ENCODE data around the gene TJP2. TPM values are rescaled to one million over a fixed set of nuclear protein-coding genes. Genes with fewer than 3 reads are reported as not detected.
A peak's percentile ranks its signal among the peaks of the same experiment; 100 is the strongest.

Gene TJP2
- total RNA-seq, 2 donors from 2014 or later, result 45.1 to 53.0 TPM

DNA sequence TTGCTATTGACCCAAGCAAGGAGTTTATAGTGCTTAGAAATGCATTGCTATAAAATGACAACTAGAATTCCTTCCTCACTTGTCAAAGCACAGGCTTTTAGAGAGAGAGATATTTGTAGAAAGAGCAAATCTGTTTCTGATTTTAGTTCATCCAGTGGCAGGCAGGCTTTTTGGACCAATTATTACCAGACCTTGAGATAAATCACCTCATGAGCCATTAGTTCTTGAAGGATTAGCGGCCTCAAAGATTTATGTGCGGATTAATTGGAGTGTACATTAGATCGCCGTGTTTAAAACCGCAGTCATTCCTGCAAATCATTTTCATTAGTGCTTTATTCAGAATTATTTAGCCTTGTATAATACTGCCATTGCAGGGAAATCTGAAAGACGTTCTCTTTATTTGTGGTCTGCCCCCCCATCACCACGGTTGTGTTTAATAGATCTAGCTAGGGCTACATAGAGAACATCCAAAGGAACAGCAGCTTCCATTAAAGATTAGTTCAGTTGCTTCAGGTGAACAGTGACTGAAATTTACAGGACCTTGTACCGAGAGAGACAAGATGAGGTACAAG lies 28.8 kb upstream of the TJP2 start:
- Histone ChIP-seq H3K9me3 (ENCODE audit: control insufficient read depth, low read length) (no peaks in the 10 kb centered on the region), H3K4me3 (ENCODE audit: low read length) (no peak overlapping the region), H3K27me3 (ENCODE audit: control insufficient read depth, insufficient read depth, low read length, poor library complexity, severe bottlenecking) (no peaks in the 10 kb centered on the region), H3K4me1 (ENCODE audit: control insufficient read depth, insufficient read depth, low read length) (no peaks in the 10 kb centered on the region), H3K9ac (ENCODE audit: extremely low read depth, low read length, poor library complexity, severe bottlenecking) (no peak overlapping the region), H3K36me3 (ENCODE audit: control insufficient read depth, insufficient read depth, low read length) (no peaks in the 10 kb centered on the region), H3K27ac (ENCODE audit: low read depth, low read length) (no peak overlapping the region)
- Mint-ChIP-seq H3K36me3 (ENCODE audit: low read depth) (no peaks in the 10 kb centered on the region), H3K27me3 (ENCODE audit: insufficient read depth) (no peaks in the 10 kb centered on the region), H3K27ac (no peak overlapping the region), H3K4me3 (no peak overlapping the region), H3K9me3 (no peaks in the 10 kb centered on the region), H3K4me1 (peaks cover 5% of the 10 kb centered on the region)
- TF ChIP-seq, protein P1, sequence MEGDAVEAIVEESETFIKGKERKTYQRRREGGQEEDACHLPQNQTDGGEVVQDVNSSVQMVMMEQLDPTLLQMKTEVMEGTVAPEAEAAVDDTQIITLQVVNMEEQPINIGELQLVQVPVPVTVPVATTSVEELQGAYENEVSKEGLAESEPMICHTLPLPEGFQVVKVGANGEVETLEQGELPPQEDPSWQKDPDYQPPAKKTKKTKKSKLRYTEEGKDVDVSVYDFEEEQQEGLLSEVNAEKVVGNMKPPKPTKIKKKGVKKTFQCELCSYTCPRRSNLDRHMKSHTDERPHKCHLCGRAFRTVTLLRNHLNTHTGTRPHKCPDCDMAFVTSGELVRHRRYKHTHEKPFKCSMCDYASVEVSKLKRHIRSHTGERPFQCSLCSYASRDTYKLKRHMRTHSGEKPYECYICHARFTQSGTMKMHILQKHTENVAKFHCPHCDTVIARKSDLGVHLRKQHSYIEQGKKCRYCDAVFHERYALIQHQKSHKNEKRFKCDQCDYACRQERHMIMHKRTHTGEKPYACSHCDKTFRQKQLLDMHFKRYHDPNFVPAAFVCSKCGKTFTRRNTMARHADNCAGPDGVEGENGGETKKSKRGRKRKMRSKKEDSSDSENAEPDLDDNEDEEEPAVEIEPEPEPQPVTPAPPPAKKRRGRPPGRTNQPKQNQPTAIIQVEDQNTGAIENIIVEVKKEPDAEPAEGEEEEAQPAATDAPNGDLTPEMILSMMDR (conservative IDR thresholded peaks at IDR 0.05), result no peak
- no peak for DNase-seq
- WGBS, 2 experiments (ENCODE audit: insufficient coverage in 1 of 2, insufficient read length in 1 of 2), result 94 to 96% methylated on average over 7 to 8 of the region's 8 CpGs

DNA sequence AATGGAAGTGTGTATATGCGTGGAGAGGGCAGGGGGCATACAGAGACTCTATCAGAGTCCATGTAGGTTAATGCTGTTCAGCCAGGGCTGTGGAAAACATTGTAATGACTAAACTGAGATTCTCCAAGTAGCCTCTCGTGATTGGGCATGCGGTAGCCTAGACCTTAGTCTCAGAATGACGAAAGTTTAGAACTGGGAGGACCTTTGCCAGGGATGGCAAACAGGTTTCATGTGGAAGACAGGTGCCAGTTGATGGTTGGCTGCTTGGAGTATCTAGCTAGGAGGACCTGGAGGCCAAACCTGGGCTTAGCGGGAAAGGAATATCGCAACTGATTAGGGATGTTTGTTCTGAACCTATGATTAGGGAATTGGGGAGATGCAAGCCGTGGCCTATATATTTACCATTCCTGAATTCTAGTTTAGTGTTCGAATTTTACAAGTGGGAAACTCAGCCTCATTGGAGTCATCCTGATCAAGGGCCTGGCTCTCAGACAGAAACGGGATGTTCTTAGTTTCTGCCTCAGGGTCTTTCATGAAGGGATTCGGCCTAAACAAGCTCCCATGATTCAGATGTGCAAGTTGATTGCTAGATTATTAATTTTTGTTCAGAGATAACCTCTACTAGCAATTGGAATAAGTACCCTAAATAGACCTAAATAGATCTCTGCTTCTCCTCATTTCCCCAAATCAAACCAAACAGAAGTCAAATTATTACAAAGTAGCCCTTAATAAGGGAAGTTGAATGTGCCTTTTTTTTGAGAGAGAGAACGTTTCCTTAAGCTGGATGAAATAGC lies 26.8 kb upstream of the TJP2 start:
- H3K4me1 Mint-ChIP-seq, result peaks cover 5% of the 10 kb centered on the region
- Histone ChIP-seq H3K36me3 (ENCODE audit: control insufficient read depth, insufficient read depth, low read length) (no peaks in the 10 kb centered on the region), H3K27ac (ENCODE audit: low read depth, low read length) (no peak overlapping the region), H3K9me3 (ENCODE audit: control insufficient read depth, low read length) (no peaks in the 10 kb centered on the region), H3K9ac (ENCODE audit: extremely low read depth, low read length, poor library complexity, severe bottlenecking) (no peak overlapping the region), H3K27me3 (ENCODE audit: control insufficient read depth, insufficient read depth, low read length, poor library complexity, severe bottlenecking) (no peaks in the 10 kb centered on the region), H3K4me1 (ENCODE audit: control insufficient read depth, insufficient read depth, low read length) (no peaks in the 10 kb centered on the region), H3K4me3 (ENCODE audit: low read length) (no peak overlapping the region)
- H3K27me3 Mint-ChIP-seq (ENCODE audit: insufficient read depth), result no peaks in the 10 kb centered on the region
- peaks cover under 1% of the 10 kb centered on the region for H3K36me3 Mint-ChIP-seq (ENCODE audit: low read depth)
- WGBS, 2 experiments (ENCODE audit: insufficient coverage in 1 of 2, insufficient read length in 1 of 2), result 93 to 95% methylated on average over 7 to 11 of the region's 11 CpGs
- H3K9me3 Mint-ChIP-seq, result no peaks in the 10 kb centered on the region
- TF ChIP-seq, protein P1 (conservative IDR thresholded peaks at IDR 0.05), result no peak
- H3K4me3 Mint-ChIP-seq, result no peak overlapping the region
- peak; percentile 38 for DNase-seq
- peak overlapping the region; percentile 8 for H3K27ac Mint-ChIP-seq

DNA sequence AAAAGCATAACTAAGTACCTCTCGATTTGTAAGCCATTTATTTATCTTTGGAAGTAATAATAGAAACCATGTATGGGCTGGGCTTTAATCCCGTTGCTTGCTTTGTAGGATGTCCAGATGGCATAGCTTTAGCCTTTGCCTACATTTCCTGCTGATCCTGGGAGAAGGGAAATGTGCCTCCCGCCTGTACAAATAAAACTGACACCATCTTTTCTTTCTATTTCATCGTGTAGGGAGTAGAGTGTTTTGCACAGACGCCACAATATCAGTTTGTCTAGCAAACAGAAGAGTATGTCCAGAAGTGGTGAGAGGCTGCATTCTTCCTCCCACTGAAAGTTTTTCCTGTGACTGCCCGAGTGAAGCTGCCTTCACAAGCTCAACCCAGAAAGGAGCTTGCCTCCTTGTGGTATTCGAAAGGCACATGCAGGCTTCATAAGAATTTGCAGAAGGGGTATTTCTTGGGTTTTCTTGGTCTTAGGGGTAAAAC lies 24.7 kb upstream of the TJP2 start:
- no peak overlapping the region for H3K27ac Mint-ChIP-seq
- peak; percentile 42 for DNase-seq
- Histone ChIP-seq H3K27me3 (ENCODE audit: control insufficient read depth, insufficient read depth, low read length, poor library complexity, severe bottlenecking) (no peaks in the 10 kb centered on the region), H3K4me1 (ENCODE audit: control insufficient read depth, insufficient read depth, low read length) (no peaks in the 10 kb centered on the region), H3K4me3 (ENCODE audit: low read length) (no peak overlapping the region), H3K9me3 (ENCODE audit: control insufficient read depth, low read length) (no peaks in the 10 kb centered on the region), H3K36me3 (ENCODE audit: control insufficient read depth, insufficient read depth, low read length) (no peaks in the 10 kb centered on the region), H3K27ac (ENCODE audit: low read depth, low read length) (peak overlapping the region; percentile 17), H3K9ac (ENCODE audit: extremely low read depth, low read length, poor library complexity, severe bottlenecking) (no peak overlapping the region)
- peaks cover 2% of the 10 kb centered on the region for H3K36me3 Mint-ChIP-seq (ENCODE audit: low read depth)
- no peak overlapping the region for H3K4me3 Mint-ChIP-seq
- TF ChIP-seq, protein P1 (conservative IDR thresholded peaks at IDR 0.05), result peak; percentile 56
- no peaks in the 10 kb centered on the region for H3K9me3 Mint-ChIP-seq
- H3K27me3 Mint-ChIP-seq (ENCODE audit: insufficient read depth), result no peaks in the 10 kb centered on the region
- H3K4me1 Mint-ChIP-seq, result peaks cover 5% of the 10 kb centered on the region
- WGBS, 2 experiments (ENCODE audit: insufficient coverage in 1 of 2, insufficient read length in 1 of 2), result 66 to 84% methylated on average over 5 to 7 of the region's 7 CpGs
